ENCODE data around the gene TSPAN18.

Gene TSPAN18

GRCh38 chr11:44885065-44885810 is 158.5 kb downstream of the TSPAN18 start:
- FAIRE-seq (no peak), DNase-seq (ENCODE audit: low spot score) (no peak)

DNA sequence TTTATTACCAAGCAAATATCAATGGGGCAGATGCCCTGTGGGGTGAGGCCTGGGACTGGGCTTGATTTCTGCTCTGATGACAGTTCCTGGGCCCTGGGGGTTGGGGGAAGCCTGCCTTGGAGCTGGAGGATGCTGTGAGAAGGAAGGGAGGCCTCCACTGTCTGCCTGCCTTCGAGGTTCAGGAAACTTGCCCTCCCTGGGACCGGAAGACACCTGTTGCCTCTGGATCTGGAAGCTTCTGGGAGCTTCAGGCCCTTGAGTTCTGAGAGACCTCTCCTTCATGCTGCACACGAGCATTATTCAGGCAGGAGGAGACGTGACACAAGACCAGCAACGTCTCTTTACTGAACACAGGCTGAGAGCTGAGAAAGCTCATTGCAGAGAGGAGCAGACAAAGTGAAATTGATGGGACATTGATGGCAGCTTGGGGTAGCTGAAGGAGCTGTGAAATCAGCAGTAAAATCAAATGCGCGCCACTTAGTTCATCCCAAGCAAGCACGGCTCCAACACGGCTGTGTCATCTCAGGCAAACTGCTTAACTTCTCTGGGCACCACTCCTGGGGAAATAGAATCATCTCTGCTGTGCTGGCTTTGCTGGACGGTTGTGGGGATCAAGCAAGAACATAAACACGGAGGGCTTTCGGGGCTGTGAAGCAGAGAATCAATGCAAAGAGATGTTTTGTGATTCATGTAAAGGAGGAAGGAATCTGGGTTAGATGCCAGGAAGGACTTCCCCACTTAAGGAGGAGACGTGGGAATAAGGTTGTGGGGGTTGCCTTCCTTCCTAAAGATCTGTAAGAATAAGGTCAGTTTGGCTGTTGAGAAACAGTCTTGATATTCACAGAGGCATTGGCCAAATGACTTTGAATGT is 159.4 kb downstream of the TSPAN18 start:
- no peak for DNase-seq (ENCODE audit: low spot score)
- peak; percentile 23 for FAIRE-seq

GRCh38 chr11:44886790-44887140 is 160.0 kb downstream of the TSPAN18 start:
- FAIRE-seq (peak; percentile 52), DNase-seq (ENCODE audit: low spot score) (no peak)

DNA sequence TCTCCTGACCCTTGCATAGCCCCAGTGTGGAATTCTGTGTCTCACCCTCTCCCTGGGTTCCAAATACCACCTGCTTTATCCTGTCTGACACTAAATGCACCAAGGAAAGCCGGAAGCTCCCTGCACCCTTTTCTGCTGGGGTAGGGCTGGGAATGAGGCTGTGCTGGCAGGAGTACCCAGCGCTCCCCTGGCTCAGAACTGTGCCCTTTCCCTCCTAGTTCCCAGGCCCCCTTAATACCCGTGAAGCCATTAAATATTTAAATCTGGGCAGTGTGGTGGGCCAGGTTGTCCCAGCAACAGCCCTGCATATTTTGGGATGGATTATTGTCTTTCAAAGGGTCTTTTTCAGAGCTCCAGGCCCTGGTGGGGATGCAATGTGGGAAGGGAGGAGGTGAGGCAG is 160.9 kb downstream of the TSPAN18 start:
- FAIRE-seq (no peak), DNase-seq (ENCODE audit: low spot score) (no peak)

DNA sequence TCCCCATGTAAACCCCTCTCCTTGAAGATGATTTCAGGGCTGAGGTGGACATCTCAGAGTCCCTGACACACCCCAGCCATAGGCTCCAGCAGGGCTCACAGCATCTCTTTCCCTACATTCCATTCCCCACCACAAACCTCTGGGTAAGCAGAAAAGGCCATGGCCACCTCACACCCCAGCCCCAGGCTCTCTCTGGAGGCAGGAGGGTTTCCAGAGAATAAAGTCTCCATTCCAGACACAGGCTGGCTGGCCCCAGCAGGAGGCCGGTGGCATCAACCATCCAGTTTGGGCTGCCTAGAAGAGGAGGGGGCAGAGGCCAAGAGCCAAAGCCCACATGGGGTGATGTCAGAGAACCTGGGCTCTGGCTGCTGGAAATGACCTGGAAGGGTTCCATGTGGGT is 162.5 kb downstream of the TSPAN18 start:
- no peak for FAIRE-seq
- no peak for DNase-seq (ENCODE audit: low spot score)

- DNase-seq (ENCODE audit: low spot score) (no peak), FAIRE-seq (no peak)
These were observed 166.1 kb downstream of the TSPAN18 start for GRCh38 chr11:44892843-44893242.

DNA sequence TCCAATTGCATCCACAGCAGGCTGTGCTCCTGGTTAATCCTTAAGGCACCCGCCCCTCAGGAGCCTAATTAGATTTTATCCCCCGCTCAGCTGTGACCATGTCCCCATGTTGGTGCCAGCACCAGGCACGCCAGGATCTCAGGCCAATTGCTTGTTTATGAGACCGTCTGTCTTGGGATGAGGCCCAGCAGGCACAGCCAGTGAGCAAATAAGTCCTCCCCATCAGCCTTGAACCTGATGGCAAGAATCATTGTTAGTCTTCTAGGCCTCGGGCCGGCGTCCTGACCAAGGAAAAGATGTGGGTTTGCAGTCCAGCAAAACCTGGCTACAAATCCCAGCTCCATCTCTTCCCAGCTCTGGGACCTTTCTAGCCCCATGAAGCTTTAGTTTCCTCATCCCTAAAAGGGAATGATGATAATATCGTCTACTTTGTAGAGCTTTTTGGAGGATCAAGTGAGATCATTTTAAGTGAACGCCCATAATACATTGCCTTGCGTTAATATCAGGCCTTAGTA is 166.6 kb downstream of the TSPAN18 start:
- FAIRE-seq (no peak), DNase-seq (ENCODE audit: low spot score) (no peak)

GRCh38 chr11:44893846-44894617 is 167.3 kb downstream of the TSPAN18 start:
- peak; percentile 80 for DNase-seq (ENCODE audit: low spot score)
- FAIRE-seq = no peak

DNA sequence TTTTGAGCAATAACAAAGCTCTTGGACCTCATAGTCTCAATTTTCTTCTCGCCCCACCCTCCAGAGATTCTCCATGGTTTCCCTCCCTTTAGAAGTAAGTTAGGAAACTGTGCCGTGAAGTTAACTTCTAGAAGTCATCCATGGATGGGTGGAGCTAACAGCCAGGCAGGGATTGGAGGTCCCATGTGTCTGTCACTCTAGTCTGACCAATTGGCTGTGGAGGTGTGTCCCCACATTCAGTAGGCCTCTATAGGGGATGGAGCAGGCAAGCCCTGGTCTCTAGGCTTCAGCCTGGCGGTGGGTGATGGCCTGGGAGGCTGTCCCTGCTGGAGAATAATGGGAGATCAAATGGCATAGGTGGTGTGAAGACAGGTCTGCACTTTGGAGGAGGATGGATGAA is 173.2 kb downstream of the TSPAN18 start:
- DNase-seq (ENCODE audit: low spot score) = peak; percentile 35

DNA sequence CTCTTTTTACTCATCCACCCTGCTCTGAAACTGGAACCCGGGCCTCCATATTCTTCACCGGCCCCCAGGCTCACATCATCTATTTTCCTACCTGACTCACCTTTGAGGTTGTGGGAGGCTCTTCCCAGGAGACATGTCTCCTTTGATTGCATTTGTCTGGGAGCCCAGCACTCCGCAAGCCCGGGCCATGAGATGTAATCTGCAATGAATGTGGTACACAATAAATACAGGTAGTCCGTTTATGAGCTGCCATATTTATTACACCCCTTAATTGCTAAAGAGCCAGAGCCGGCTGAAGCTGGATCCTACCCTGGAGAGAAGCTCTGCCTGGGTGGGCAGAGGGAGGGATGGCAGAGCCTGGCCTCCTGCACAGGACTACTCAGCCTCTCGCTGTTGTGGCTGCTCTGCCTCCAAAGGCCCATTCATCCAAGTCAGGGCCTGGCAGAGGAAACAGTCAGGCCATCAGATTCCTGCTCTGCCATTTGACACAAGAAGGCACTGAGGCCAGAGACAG is 174.4 kb downstream of the TSPAN18 start:
- FAIRE-seq = no peak

More for the DNA sequence above, 173.2 kb downstream of the TSPAN18 start:
- FAIRE-seq = no peak

GRCh38 chr11:44901786-44902185 is 175.0 kb downstream of the TSPAN18 start:
- FAIRE-seq (no peak), DNase-seq (ENCODE audit: low spot score) (no peak)

More for the DNA sequence above, 174.4 kb downstream of the TSPAN18 start:
- DNase-seq (ENCODE audit: low spot score) = no peak

DNA sequence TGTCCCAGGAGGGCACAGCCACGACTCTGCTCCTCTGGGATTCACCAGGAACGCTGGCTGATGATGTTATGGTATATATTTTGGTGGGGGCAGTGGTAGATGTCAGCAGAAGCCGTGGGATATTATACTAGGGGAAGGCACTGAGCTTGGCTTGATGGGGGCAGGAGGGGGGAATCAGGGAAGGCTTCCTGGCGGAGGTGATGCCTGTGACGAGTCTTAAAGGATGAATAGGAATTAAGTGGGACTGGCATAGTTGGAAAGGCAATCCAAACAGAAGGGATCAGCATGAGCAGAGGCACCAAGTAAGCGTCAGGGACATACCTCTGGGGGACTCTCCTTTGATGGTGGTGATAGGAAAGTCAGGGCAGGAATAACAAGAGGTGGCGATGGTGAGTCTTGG is 176.3 kb downstream of the TSPAN18 start:
- FAIRE-seq (no peak), DNase-seq (ENCODE audit: low spot score) (no peak)

DNA sequence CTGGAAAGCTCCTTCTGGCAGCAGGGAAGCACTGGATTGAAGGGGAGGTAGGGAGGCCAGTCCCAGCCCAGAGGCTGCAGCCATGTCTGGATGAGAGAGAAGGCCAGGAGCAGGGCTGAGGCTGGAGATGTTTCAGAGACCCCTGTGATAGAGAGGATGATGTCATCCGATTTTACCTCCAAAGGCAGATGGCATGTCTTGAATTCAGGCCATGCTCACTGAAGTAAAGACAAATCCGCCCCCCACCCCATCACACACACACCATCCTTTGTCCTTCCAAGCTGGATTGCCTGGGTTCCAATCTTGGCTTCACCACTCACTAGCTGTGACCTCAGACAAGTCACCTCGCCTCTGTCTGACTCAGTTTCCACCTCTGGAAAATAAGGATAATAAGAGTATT is 176.8 kb downstream of the TSPAN18 start:
- DNase-seq (ENCODE audit: low spot score) (no peak), FAIRE-seq (peak; percentile 23)

DNA sequence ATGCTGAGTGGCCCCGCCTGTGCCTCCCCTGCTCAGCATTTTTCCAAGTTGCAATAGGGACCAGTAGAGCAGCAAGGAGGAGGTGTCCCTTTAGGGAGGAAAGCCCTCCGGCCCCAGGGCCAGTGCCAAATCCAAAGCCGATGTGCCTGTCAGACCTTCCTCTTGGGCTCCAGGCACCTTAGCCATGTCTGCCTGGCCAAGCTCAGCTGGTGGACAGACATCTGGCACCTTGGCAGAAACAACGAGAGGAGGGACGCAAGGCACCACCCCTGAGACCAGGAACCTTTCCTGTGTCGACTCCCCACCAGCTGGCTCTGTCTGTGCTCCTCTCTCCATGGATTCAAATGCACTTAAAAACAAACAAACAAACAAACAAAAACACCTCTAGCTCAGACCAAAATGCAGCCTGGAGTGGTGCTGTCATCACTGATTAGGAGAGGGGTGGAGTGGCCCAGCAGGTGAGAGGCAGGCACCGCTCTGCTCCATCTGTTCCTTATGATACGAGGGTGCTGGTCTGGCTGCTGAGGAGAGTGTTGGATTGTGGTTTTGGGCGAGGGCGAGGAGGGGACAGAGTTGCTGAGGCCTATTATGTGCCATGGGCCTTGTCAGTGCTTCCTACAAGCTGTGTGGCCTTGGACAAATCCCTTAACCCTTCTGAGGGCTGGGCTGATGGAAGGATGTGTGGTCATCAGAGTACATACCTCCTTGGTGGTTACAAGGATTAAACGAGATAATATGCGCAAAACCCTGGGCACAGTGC is 177.7 kb downstream of the TSPAN18 start:
- no peak for FAIRE-seq
- no peak for DNase-seq (ENCODE audit: low spot score)

DNA sequence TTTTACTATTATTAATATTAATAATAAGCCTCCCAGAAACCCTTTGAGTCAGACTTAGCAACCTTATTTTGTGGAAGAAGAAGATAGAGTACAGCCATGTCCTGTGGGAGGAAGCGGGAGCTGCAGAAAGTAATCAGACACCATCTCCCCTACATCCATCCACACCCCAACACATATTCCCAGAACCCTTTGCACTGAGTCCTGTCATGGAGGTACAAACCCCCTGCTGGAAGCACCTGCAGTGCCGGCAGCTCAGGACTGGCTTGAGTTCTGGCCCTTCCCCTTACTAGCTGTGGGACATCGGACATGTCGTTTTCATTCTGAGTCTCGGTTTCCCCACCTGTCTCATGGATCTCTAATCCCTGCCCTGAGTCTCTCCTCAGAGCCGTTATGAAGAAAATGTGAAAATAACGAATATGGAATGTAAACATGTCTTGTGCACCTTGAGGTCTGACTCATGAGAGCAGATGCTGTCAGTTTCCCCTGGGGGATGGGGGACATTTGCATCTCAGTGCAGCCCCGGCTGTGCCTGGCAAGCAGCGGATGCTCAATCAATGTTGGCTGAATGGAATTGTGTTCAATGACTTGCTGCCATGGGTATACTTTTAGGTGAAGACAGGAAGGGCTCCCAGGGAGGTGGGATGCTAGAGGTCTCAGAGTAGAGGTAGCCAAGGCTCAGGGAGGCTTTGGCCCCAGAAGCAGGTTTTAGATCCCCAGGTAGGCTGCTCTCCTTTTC is 178.5 kb downstream of the TSPAN18 start:
- peak; percentile 35 for FAIRE-seq

GRCh38 chr11:44906649-44907048 is 179.9 kb downstream of the TSPAN18 start:
- DNase-seq (ENCODE audit: low spot score) = no peak
- no peak for FAIRE-seq

More for the DNA sequence above, 178.5 kb downstream of the TSPAN18 start:
- DNase-seq (ENCODE audit: low spot score) = peak; percentile 33

DNA sequence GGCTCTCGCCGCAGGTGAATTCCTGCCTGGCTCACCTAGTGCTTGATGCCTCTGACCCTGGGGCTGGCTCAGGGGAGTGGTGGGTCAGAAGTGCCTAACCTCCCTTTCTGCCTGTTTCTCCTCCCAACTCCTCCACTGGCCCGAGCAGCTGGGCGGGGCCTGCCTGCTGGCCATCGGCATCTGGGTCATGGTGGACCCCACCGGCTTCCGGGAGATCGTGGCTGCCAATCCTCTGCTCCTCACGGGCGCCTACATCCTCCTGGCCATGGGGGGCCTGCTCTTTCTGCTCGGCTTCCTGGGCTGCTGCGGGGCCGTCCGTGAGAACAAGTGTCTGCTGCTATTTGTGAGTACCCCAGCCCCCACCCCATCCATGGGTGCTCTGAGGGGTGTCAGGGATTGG is 182.8 kb downstream of the TSPAN18 start:
- DNase-seq (ENCODE audit: low spot score) (no peak), FAIRE-seq (no peak)

DNA sequence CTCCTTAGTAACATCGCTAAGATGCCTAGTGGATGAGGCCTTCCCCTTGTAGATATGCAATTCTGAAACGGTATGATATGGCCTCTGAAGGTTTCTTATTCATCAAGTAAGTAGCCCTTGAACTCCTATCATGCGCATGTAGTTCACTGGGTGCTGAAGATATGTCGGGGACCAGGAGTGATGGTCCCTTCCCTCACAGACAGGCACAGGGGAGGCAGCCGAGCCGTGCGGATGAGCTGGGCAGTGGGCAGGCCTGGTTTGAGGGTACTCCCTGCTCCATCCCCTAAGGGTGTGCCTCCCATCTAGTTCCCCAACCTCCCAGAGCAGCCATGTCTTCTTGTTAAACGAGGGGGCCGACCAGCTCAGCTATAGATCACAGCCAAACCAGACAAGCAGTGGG is 183.8 kb downstream of the TSPAN18 start:
- DNase-seq (ENCODE audit: low spot score) (no peak), FAIRE-seq (no peak)

DNA sequence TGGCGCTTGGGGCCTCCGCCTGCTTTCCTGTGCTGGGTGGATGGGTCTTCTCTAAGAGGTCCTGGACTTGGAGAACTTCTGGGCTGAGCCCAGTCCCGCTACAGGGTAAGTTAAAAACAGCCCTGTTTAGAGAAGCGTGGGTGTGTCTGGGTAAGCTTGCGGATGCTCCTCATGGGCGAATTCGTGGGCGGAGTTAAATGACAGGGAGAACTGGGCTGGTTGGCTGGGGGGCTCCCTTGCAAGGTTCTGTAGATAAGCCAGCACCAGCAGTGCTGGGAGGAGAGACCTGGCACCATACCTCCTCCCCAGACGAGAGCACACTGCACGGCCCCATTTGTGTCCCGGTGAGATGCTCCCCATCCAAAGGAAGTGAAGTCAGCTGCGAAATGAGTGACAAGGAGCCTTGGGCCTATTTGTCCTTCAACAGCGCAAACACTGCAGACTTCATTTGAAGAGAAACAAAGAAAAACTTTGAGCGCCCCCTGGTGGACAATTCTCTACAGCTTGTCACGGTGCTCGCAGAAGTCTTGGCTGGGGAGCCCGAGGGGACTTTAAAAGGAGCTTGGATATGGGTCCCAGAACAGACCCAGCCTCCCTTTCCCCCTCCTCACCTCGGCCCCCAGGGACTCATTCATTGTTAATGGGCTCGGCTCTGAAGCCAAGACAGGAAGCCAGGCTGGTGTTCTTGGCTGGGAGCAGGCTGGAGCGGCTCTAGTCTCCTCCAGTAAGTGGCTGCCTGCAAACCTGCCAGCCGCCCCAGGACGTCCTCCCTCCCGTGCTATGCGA is 184.5 kb downstream of the TSPAN18 start:
- DNase-seq (ENCODE audit: low spot score) = peak; percentile 82
- FAIRE-seq = no peak

Data from urothelium cell line (cell line).